DMS53 treated with DMSO at 0.1 percent for 48 hours (cell line): ENCODE measurements around the gene PAFAH1B2.
"Not testable (repeated sequence)": the region's sequence is repeated elsewhere in the genome, so short reads cannot be mapped to it uniquely, and the experiment has no call there.

Source experiments
- DNase-seq: peaks from one replicate; lab custom pipeline; 2025; ENCODE audit not compliant: unreplicated experiment; lab: John Stamatoyannopoulos, UW

PAFAH1B2 gene

GRCh38 chr11:117143871-117144476, at the start of gene PAFAH1B2:
Gene PAFAH1B2, plus strand, starts transcription at chr11:117144287. Its CDS starts 8,161 bp downstream, at chr11:117152448.
- peak; percentile 80 for DNase-seq

GRCh38 chr11:117094776-117095175, 49.3 kb upstream of the PAFAH1B2 start:
- no peak for DNase-seq

GRCh38 chr11:117095284-117096161, 48.6 kb upstream of the PAFAH1B2 start:
- DNase-seq, result no peak

GRCh38 chr11:117096201-117096991, 47.7 kb upstream of the PAFAH1B2 start:
- DNase-seq, result no peak

DNA sequence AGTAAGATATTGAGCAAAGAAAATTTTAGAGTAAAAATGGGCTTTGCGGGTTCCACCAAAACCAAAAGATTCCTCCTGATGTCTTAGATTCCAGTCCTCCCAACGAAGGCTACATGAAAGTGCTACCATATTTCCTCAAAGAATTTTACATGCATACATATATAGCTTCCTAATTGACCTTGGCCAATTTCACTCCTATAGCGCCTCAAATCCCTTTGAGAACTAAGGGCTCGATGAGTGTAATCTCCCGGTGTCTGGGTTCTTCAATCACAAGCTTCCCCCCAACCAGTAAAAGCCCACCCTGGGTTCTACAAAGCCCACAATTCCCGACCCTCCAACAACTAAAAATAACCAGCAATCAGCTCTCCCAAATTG, 47.1 kb upstream of the PAFAH1B2 start:
- no peak for DNase-seq

GRCh38 chr11:117097389-117098268, 46.5 kb upstream of the PAFAH1B2 start:
- DNase-seq, result no peak

DNA sequence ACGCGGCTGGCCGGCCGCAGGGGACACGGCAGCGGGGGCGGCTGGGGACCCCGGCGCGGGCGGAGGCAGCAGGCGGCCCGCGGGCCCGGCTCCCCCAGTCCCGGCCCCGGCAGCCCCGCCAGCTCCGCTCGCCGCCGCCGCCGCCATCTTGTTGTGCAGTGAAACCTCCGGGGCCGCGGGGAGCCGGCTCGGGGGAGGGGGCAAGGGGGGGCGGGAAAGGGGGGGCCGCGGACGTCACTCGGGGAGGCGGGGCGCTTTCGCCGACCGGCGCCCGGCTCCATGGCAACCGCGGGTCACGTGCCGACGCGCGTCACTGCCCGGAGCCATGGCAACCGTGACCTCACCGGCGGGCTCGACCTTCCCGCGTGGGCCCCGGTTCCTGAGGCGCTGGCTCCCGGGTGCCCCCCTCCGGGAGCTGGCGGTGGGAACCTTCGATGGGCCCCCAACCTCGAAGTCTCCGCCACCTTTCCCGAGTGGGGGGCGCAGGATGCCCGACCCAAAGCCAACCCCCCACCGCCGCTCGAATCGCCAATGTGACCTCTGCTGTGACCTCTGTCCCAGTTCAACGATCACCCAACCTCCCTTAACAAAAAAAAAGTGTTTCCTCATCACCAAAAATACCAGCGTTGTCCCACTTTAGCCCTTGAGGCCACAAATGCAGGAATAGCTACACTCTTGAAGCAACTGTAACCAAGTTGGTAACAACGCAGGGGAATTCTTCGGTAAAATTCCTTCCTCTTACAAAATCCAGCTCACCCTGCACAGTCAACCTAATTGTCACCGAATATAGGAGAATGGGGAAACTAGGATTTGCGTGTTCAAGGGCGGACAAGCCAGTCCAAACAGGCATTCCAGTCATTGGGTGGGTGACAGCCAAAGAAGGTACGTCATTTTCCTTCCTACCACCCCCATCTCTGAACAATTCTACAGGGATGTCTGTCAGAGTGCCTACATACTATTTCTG, 45.5 kb upstream of the PAFAH1B2 start, which contains the start of gene SIK3:
Gene SIK3, minus strand, starts transcription at position 160 of the 964 bp plus-strand sequence. Its CDS starts 13 bp downstream, at position 147.
- DNase-seq, result peak; percentile 89

GRCh38 chr11:117099696-117100095, 44.4 kb upstream of the PAFAH1B2 start:
- no peak for DNase-seq

DNA sequence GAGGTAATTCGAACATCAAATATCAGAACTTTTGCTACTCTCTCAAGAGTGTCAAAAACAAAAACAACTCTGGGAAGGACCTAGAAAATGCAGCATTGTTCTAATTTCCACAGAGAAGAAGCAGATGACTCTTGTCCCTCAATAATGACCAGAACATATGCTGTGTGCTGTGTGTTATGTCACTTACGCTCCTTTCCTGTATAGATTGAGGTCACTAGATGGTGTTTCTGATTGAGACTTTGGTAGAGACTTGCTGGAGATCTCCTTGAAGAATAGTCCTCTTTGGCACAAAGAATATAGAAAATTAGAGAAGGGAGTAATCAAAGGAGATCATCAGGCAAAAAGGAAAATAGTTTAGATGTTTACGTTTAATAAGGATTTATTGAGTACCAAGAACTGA, 43.5 kb upstream of the PAFAH1B2 start:
- no peak for DNase-seq

DNA sequence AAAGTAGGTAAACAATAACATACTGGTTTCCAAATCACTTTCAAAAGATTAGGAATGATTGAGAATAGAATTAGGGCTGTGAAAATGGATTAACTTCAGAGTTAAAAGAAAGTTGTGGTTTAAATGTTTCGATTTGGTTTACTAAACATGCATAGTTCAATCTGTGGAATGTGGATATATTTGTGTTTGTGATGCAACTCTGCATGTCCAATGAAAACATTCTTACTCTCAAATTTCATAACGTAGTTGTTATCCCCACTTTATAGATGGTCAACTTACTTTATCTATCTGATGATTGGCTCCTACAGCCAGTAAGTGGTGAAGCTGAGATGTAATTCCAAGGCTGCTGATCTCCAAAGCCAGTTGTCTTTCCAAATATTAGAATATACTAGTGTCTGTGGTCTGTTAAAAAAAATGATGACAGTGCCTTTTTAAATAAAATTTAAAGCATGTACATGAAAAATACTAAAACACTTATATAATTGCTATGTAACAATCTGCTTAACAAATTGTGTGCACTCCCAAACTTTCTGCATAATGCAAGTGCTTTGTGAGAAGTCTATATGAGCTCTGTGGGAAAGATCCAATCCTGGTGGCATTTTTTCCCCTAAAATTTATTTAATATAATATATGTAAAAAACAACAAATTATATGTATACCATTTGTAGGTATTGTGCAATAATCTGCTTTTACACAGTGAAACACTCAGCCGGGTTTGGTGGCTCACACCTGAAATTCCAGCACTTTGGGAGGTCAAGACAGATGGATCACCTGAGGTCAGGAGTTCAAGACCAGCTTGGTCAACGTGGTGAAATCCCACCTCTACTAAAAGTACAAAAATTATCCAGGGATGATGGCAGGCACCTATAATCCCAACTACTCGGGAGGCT, 36.1 kb upstream of the PAFAH1B2 start:
- DNase-seq, result no peak

DNA sequence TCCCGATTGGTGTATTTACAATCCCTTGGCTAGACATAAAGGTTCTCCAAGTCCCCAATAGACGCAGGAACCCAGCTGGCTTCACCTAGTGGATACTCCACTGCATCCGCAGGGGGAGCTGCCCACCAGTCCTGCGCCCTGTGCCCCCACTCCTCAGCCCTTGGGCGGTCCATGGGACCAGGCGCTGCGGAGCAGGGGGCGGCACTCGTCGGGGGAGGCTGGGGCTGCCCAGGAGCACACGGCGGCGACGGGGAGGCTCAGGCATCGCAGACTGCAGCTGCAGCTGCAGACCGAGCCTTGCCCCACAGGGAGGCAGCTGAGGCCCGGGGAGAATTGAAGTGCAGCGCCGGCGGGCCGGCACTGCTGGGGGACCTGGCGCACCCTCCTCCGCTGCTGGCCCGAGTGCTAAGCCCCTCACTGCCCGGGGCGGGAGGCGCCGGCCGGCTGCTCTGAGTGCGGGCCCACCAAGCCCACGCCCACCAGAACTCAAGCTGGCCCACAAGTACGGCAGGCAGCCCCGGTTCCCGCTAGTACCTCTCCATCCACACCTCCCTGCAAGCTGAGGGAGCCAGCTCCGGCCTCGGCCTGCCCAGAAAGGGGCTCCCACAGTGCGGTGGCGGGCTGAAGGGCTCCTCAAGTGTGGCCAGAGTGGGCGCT, 33.7 kb upstream of the PAFAH1B2 start:
- no peak for DNase-seq

- not testable (repeated sequence) for DNase-seq
Observed at GRCh38 chr11:117112497-117112896, 31.6 kb upstream of the PAFAH1B2 start.

DNA sequence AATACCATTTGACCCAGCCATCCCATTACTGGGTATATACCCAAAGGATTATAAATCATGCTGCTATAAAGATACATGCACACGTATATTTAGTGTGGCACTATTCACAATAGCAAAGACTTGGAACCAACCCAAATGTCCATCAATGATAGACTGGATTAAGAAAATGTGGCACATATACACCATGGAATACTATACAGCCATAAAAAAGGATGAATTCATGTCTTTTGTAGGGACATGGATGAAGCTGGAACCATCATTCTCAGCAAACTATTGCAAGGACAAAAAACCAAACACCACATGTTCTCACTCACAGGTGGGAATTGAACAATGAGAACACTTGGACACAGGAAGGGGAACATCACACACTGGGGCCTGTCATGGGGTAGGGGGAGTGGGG, 31.1 kb upstream of the PAFAH1B2 start:
- not testable (repeated sequence) for DNase-seq

DNA sequence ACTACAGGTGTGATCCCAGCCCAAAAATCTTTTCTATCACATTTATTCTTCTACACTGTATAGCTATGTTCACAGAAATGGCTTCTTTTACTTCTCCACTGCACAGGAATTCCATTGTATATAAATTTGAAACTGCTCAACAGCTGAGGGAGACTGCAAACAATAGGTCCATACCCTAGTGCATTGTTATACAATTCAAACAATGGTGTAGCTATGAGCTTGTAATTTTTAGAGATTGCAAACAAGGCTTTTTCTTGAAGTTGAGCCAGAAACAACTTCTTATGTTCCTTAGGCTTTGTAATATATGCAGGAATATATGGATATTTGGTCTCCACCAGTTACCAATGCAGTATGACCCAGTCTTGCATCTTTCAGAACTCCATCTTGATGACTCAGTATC, 26.4 kb upstream of the PAFAH1B2 start:
- DNase-seq, result no peak

DNA sequence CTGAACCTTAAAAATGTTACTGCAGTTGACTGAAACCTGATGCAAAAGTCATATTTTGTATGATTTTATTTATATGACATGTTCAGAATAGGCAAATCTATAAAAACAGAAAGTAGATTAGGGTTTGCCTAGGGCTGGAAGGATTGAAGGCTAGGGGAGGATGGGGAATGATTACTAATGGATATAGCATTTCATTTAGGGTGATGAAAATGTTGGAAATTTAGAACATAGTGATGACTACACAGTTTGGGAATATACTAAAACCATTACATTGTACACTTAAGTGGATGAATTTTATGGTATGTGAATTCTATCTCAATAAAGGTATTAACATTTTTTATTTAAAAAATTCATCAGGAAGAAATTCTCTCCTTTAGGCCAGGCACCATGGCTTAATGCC, 22.9 kb upstream of the PAFAH1B2 start:
- no peak for DNase-seq

DNA sequence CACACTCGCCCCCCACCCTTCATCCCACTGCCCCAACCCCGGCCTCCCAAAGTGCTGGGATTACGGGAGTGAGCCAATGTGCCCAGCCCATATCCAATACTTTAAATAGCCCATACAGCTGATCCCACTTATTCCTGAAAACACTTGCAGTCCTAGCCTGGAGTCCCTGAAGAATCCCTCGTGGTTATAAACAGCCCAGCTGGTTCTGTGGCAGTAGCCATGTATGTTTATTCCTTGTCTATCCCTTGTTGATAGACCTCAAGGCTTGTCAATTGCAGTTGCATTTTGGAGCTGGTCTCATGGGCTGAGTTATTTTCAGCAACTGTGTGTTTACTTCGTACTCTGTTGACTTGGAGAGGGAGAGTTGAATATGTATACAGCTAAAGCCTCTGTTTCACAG, 21.5 kb upstream of the PAFAH1B2 start:
- no peak for DNase-seq

- DNase-seq, result no peak
Observed at GRCh38 chr11:117126223-117126965, 17.7 kb upstream of the PAFAH1B2 start.
